ENCODE results near the gene TPH2.

GRCh38 chr12:71958993-71959578, 20.4 kb downstream of the TPH2 start:
- no peak for TF ChIP-seq EZH2 (IDR thresholded peaks at IDR 0.05; ENCODE audit: borderline replicate concordance, low read depth, low read length, severe bottlenecking)
- TF ChIP-seq CTCF (IDR thresholded peaks at IDR 0.05; ENCODE audit: borderline replicate concordance, extremely low read depth, low read length, poor library complexity, severe bottlenecking), result no peak

Measured in DND-41 (cell line).